Hematopoietic multipotent progenitor cell treated with erythropoietin and hydrocortisone succinate and interleukin-3 and kit ligand, for 6 days (in vitro differentiated cells): ENCODE results near the gene PLEKHA6.

Experiments used
- DNase-seq: peaks from one replicate; pipeline ENCODE4 v3.0.0-alpha.2; 2015

PLEKHA6 gene

DNA sequence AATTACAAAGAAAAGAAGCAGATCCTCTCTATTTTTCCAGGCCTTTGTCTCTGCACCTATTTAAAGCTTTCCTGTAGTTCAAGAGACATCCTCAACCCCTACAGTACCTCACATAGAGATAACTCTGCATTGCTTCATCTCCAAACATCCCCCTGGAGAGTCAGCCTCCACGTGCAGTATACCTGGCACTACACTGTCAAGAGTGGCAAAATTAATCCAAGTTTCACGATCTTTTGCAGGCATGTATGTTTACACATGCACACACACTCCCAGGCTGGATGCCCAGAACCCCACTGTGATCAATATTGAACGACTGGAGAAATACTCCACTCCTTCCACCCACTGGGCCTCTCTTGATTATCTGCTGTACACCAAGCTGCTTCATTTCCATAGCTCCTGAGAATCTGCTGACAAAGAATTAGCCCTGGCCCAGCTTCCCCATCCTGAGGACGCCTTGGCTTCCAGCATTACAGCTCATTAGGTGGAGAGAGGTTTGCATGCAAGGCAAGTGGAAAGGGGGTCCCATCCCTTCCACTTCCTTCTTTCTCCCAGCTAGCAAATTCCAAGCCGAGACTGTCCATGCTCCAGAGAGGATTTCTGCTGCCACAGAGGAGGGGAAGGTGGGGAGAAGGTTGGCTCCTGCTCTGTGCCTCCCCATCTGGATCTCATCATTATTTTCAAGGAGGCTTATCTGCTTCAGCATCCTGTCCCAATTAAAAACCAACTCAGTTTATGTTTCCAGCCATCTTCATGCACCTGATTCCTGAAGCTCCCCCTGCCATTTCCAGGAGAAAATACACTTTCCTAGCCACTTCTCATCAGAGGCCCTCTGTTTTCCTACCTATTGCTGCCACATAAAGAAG lies 79.4 kb downstream of the PLEKHA6 start:
- DNase-seq, result no peak

DNA sequence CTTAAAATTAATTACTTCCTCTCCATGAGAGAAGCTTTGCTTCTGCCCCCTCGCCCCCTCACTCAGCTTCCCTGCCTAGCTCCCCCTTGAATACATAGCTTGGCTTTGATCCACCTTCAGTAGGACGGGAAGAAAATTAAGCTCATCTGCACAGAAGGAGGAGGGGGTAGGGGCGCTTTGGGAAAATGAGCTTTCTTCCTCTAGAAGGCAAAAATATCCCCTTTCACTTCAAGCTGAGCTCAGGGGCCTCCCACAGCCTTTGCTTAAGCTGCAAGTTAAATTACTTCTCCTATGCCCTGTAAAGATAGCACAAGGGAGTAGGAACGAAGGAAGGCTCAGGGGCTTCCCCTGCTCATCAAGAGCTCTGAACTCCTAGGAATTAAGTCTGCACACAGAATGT lies 80.8 kb downstream of the PLEKHA6 start:
- DNase-seq, result no peak

DNA sequence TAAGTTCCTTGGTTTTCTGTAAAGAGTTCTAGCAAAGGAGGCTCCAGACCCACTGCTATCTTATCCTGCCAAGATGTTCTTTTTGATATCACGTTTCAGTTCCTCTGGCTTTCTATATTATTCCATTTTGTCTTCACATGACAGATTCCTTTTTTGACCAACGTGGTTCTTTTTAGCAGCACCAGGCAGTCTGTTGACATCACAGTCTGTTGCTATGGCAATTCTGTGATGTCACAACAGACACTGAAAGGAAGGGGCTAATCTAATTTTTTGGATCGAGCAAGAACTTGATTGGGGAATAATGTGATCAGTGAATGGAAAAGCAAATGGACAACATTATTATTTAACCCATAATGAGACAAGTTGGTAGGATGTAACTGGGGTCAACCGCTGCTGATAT lies 81.5 kb downstream of the PLEKHA6 start:
- no peak for DNase-seq

DNA sequence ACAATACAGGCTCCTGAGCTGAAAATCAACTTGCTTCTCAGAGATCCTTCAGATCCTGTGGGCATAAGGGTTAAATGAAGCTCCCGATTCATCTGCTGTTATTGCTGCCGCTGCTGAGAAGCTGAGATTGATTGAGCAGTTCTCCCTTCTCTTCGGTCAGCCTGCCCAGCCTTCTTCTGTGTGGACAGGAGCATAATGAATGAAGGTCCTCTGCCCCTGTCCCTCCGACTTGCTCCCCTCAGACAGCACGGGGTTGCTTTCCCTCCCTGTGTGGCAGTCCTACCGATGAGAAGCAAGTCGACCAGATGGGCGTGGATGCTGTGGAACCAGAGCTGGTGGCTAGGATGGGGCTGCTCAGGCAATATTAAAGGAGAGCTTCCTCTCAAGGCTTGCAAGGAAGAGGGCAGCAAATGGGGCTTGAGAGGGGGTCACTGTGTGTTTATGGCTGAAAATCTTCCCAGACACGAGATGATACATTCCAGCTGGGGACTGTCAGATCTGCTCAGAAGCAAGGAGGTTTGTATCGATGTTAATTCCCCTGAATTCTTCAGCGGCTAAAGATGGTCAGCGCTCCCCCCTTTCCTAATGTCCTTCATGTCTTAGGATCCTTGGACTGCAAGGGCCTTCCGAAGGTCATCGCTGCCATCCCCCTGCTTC lies 82.0 kb downstream of the PLEKHA6 start:
- DNase-seq, result no peak

DNA sequence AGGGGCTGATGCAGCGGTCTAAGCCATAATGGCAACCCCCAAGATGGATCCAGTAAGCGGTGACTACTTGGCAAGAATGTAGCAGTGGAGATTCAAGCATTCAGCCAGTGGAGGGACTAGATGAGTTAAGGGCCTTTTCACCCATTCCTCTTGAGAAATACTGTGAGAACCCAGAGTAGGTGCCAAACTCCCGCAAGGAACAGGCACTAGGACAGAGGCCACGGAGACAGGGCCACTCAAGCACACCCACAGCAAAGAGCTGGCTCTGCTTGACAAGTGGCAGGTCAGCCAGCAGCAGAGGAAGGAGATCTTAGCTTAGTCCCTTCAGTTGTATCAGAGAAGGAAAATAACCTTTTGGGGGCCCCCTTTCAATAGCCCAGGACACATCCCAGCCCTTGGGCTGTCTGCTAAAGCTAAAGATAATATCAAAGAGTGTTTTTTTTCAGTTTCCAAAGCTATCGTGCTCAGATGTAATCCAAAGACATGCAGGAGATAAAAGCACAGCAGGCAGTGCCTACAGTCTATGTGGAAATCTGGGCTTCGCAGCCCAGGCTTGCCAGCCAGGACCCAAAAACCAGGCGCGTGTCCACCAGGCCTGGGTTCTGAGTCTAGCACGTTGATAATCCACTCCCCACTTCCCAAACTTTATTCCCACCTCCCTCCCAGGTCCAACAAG lies 83.9 kb downstream of the PLEKHA6 start:
- DNase-seq, result no peak

DNA sequence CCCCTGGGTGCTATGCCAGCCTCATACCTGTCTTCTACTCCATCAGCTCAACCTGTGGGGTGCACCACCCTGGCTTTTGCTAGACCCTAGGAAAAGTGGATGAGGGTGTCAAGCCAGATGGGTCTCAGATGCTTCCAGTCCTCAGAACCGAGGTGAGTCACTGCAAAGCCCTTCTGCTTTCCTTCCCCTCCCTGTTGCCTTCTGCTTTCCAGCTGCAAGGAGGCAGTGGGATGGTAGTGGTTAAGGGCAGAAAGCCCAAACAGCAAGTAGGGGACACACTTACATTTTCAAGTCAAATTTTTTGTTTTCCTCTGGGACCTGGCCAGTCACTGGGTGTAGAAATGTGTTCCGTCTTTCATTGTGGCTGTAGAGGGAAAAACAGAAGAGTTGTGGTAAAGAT lies 85.3 kb downstream of the PLEKHA6 start:
- no peak for DNase-seq

DNA sequence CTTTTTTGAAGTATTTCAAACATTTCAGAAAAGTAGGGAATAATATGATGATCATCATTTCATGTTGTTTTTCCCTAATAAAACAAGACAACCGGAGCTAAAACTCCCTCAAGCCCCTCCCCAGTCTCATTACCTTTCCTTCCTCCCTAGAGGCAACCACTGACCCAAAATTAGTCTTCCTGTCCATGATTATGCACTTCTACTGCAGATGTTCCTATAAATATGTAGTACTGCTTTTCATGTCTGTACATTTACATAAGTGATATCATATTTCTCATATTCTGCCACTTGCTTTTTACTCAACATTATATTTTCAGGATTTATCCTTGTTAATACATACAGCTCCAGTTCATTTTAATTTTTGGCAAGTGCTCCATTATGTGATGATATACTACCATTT lies 87.2 kb downstream of the PLEKHA6 start:
- no peak for DNase-seq

DNA sequence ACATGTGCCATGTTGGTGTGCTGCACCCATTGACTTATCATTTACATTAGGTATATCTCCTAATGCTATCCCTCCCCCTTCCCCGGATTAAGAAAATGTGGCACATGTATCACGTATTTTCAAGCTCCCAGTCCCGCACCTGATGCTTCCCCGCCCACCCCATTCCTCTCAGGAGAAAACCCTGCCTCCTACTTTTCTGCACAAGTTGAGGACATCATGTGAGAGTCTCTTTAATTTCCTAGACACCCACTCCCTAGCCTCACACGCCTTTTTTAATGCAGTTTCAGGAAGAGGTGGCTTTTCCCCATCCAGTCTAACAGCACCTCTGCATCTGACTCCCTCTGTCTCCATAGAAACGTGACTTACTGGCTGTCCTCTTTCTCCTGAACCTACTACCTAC lies 87.8 kb downstream of the PLEKHA6 start:
- DNase-seq, result no peak

DNA sequence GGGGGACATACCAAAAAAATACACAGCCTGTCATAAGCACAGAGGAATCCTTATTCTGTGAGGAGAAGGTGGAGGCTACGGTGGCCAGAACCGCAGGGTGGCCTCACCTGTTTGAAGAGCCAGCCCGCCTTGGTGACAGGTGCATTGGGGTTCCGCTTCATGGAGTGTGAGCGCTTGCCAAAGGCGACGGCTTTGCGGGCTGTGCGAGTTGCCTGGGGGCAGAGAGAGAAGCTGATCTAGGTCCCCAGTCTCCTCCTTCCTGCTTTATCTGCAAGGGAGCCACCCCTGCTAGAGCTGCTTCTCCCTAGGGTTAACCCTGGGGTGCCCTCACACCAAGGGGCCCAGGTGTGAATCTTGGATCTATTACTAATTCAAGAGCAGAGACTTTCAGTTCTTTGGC lies 91.6 kb downstream of the PLEKHA6 start:
- no peak for DNase-seq

DNA sequence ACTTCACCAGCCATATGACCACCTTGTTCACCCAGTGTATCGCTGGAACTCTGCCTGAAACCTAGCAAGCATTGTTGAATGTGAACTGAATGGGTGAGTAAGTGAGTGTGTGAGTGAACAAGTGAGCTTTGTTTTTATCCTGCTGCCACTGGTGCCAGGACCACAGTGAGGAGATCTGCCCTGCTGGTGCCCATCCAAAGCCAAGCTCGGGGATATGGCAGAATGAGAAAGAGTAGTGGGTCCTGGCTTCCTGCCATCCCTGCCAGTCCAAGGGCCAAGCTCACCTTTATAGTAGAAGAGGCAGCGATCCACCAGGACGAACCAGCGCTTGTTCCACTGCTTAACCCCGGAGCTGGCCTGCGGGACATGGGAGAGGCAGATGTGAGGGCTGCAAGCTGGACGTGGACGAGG lies 92.5 kb downstream of the PLEKHA6 start:
- DNase-seq, result no peak

DNA sequence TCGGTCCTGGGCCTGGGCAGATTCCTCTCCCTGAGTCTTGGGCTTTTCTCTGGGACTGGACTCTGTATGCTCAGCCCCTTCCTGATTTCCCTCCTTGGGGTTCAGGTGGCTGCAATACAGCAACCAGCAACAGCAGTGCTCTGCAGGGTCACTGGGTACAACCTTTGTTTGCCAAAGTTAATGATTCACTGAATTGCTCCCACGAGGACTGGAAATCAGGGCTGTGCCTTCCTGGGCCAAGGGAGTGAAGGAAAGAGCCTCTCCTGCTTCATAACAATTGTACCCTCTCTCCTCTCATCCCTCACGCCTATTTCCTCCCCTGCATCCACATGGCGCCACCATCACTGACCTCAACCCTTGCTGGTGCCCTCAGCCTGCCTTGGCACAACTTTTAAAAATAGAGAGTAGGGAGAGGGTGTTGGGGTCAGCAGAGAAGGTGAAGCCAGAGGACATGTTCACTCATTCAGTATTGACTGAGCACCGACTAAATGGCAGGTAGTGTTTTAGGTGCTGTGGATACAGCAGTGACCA lies 93.2 kb downstream of the PLEKHA6 start:
- no peak for DNase-seq

DNA sequence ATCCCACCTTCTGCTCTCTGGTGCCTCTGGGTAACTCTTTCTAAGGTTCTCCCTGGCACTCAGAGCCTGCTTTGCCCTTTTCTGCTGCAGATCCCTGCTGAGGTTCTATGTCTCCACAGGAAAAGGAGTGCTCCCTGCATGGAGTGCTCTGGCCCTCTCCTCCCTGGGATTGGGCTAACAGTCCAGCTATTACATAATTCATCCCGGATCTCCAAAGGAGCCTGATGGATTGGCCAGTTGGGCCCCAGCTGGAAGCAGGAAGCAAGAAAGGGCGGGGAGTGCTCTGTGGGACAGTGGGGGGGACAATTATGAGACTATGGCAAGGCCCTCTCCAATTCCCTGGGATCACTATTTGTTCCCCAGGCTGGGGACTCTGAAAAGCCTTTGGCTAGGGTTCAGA lies 94.1 kb downstream of the PLEKHA6 start:
- no peak for DNase-seq

DNA sequence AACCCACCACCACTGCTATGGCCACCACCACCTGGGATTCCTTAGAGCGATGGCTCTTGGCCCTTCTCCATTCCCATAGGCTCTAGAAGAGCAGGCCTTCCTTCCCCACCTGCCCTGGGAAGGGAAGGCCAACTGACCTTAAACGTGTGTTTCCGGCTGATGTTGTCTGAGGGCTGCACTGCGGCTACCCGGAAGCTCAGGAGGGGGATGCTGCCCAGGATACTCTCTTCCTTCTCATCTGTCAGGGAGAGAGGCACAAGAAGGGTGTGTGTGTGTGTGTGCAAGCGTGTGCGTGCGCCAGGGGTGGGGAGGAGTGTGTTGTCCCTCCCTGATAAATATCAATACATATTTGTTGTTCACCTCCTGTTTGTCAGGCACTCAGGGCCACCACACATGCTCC lies 94.9 kb downstream of the PLEKHA6 start:
- DNase-seq, result no peak

DNA sequence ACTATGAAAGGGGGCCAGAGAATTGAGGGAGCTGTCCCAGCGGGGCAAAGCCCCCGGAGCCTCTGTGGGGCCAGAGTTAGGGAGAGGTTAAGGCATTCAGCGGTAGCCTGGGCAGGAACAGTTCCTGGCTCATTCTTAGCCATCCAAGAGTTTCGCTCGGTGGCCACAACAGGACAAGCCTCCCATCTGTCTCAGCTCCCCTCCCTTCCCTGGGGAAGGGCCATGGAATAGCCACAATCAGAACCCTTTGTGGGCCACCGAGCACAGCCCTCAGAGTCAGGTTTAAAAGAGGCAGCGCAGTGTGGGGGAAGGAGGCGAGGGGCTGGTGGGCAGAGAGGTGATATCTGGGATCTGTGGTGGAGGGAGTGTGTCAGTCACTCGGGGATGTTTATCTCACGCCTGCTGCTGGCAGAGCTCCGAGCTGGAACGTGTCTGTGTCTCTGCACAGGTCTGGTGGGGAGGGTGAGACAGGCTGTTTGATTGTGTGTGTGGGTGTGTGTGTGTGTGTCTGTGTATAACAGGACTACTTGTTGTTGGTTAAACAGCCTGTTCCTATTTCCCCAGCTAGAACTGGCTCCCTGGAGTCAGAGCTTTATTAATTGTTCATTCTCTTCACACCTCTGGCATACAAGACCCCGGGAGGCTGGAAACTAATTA lies 96.3 kb downstream of the PLEKHA6 start:
- DNase-seq, result peak; percentile 39

DNA sequence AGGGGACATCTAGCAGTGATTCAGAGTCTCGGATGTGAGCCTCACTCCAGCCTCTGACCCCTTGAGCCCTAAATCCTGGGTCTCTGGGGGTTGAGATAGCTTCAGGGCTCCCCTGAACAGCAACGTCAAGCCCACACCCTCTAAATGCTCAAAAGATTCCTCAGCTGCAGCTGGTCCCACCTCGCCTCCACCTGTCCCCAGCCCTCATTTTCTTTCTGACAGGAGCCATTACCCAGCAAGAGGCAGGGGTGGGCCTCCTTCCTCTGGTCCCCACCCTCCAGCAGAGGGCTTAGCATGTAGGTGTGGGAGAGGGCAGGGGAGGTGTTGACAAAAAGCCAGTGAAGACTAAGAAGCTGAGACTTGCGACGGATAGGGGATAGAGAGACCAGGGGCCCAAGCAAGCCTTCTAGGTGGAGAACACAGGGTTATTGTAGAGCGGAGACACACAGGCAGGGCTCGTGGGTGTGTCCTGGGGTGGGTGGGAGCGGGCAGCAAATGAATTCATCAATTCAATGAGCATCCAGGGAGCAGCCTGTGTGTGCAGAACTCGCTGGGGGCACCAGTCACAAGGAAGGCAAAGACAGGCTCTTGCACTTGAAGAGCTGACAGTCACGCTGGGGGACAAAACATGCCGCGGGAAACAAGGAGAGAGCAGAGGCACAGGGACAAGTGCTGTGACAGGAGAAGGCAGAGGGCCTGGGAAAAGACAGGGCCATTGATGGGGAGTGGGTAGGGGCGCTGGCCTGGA lies 97.0 kb downstream of the PLEKHA6 start:
- DNase-seq, result no peak

DNA sequence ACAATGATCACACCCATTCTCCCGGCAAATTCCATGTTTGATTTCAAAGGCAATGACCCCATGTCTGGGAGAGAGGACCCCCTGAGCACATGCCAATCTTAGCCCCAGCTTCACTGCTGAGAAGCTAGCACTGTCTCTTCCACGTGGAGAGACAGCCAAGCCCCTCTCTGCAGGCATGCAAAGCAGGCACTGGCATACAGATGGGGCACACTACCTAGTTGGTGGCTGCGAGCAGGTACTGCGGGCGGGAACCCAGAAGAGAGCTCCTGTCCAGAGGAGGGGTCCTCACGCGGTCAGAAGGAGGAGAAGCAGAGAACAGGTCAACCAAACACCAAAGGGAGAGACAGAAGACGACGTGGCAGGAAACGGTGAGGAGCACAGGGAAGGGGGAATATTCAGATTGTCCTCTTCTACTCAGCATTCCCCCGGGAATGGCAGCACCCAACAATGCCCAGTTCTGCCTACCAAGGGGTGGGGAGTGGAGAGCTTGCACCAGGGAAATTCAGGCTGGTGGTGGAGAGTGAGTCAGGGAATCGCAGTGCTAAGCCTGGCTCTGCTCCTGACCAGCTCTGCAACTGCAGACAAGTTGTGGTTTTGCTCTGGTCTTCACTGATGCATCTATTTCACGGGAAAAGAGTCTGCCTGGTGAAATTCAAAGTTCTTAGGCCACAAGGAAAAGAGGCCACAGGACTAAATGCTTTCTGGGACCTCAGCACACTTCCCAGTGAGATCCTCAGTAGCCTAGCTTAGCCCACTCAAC lies 97.8 kb downstream of the PLEKHA6 start:
- DNase-seq, result no peak

DNA sequence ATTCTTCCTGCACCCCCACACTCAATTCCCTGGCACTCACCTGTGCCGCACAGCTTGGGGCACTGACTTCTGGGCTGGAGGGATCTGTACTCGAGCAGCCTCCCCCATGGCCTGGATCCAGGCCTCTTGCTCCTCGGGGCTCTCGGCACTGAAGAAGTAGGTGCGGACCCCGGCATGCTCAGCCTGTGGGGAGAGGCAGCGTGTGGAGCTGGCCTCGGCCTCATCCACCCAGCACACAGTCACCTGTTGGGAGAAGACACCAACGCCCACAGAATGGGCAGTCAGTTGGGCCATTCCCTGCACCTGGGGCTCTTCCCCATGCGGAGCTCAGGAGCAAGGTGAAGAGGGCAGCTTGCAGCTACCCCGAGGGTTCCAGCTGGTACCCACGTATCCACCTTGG lies 98.5 kb downstream of the PLEKHA6 start:
- DNase-seq, result no peak

DNA sequence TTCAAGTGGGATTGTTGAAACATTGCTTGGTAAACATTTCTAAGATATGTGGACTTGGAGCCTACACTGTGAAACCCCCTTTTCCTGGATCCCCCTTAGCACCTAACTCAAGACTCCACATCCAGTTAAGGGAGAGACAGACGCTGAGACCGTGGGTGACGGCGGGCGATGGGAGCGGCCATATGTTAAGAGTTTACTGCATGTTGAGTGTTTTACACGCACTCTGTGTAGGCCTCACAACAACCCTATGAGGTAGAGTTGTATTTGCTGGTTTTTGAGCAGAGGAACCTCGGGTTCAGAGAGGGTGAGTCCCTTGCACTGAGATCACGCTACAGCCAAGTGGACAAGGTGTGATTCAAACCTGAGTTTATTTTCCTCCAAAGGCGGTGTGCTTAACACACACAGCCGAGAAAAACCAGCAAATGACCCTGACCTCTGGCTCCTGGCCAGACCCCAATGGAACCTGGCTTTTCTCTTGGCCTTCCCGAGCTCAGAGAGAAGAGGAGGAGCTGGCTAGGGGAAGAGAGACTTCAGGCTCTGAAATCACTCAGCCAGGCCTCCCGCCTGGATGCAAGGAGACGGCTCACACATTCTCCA lies 99.0 kb downstream of the PLEKHA6 start:
- DNase-seq, result no peak

DNA sequence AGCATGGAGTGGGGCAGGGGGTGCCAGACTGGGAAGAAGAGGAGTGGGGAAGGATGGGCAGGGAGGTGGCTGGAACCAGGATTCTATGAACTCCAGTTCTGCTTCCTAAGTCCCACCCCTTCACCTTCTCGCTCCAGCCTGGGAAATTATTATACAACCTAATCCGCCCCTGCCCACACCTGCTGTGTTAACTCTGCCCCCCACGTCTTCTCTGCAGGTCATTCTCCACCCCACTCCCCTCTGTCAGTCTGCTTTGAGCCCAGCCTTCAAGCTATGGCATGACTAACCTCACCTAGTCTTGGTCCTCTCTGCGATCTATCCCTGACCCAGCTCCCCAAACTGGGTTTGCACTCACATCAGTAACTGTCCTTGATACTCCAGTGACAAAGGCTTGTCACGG lies 99.9 kb downstream of the PLEKHA6 start:
- no peak for DNase-seq

DNA sequence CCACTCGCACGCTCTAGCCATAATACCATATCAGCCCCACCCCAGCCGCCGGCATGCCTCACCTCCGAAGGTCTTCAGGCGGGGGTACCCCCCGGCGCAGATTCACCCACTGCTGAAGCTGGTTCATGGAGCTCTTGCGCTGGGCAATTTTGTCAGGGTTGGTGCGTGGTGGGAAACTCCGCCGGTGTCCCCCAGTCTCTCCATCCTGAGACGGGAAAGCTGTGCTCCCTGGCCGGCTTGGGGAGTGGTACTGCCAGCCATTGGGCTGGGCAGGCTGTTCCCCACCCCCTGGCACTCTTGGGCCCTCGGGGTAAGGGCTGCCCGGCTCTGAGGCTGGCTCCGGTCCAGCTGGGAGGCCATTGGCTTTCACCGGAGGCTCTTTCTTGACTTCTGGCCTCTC lies 100.5 kb downstream of the PLEKHA6 start:
- DNase-seq, result no peak
